Stimulated activated CD4-positive, alpha-beta T cell treated with anti-CD3 and anti-CD28 coated beads, TNF-alpha, amount 100 ng/mL, for 48 hours (primary cell): ENCODE measurements around the gene TNXB.
"Not testable (repeated sequence)": the region's sequence is repeated elsewhere in the genome, so short reads cannot be mapped to it uniquely, and the experiment has no call there.

Experiments used
- DNase-seq, 3 donors: peaks; one replicate each; pipeline ENCODE4 v3.0.0-alpha.2; 2020; ENCODE audit warnings: low read depth in 3 of 3

TNXB gene

GRCh38 chr6:32004864-32005537 lies 104.1 kb downstream of the TNXB start:
- not testable (repeated sequence) for DNase-seq

- not testable (repeated sequence) for DNase-seq
These were observed 104.7 kb downstream of the TNXB start for GRCh38 chr6:32004393-32004792.

DNA sequence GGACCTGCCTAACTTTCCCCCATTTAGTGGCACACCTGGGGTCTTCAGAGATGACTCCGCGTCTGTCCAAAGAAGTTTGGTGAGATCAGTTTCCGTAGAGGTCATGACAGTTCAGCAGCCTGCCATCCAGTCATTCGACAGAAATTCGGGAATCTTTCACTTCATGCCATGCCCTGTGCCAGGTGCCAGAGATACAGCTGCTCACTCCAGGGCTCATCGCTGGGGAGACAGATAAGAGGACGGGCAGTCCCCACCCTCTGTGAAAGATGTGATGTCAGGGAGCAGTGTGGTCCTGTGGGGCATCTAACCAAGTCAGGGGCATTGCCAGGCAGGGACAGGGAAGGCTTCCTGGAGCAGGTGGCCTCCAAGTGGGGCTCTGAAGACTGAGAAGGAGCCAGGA lies 105.8 kb downstream of the TNXB start:
- DNase-seq, result not testable (repeated sequence)

DNA sequence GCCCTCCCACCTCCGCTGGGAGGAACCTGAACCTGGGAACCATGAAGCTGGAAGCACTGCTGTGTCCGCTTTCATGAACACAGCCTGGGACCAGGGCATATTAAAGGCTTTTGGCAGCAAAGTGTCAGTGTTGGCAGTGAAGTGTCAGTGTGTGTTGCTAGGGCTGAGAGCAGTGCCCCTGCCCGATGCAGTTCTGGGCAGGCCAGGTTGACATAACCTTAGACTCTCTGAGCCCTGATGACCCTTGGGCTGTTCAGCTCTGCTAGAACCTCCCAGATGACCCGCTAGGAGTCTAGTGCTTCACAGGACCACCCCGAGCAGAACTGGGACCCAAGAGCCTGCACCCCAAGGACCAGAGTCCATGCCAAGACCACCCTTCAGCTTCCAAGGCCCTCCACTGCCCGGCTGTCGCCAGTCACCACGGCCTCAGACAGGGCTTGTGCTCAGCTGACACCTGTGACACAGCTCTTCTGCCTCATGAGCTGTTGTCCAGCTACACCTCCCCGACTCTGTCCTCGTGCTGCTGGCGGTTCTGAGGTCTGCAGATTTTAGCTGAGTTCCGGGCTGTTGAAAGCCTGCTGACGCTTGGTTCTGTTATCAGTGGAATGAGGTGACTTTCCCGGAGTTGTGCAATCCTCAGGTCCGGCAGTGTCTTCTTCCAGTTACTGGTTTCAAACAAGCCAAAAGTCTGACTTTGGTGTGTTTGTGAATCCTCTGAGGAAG lies 106.4 kb downstream of the TNXB start:
- not testable (repeated sequence) for DNase-seq

GRCh38 chr6:31996385-31996784 lies 112.8 kb downstream of the TNXB start:
- not testable (repeated sequence) for DNase-seq

- not testable (repeated sequence) for DNase-seq
These were observed 114.7 kb downstream of the TNXB start for GRCh38 chr6:31994421-31994820.
